ENCODE results near the gene GLB1L3.

- TF ChIP-seq, protein P1, sequence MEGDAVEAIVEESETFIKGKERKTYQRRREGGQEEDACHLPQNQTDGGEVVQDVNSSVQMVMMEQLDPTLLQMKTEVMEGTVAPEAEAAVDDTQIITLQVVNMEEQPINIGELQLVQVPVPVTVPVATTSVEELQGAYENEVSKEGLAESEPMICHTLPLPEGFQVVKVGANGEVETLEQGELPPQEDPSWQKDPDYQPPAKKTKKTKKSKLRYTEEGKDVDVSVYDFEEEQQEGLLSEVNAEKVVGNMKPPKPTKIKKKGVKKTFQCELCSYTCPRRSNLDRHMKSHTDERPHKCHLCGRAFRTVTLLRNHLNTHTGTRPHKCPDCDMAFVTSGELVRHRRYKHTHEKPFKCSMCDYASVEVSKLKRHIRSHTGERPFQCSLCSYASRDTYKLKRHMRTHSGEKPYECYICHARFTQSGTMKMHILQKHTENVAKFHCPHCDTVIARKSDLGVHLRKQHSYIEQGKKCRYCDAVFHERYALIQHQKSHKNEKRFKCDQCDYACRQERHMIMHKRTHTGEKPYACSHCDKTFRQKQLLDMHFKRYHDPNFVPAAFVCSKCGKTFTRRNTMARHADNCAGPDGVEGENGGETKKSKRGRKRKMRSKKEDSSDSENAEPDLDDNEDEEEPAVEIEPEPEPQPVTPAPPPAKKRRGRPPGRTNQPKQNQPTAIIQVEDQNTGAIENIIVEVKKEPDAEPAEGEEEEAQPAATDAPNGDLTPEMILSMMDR (optimal IDR thresholded peaks at IDR 0.05 in 1 of 3, IDR thresholded peaks at IDR 0.05 in 1 of 3, conservative IDR thresholded peaks at IDR 0.05 in 1 of 3; ENCODE audit: extremely low read depth in 1 of 3, insufficient read depth in 2 of 3, low read length in 3 of 3): no peak
- TF ChIP-seq EZH2 (IDR thresholded peaks at IDR 0.05; ENCODE audit: low read length): no peak
Observed at GRCh38 chr11:134367781-134368180, 91.6 kb downstream of the GLB1L3 start.

Data from keratinocyte (primary cell).